ENCODE data around the gene STAG2.
"Not testable (repeated sequence)": the region's sequence is repeated elsewhere in the genome, so short reads cannot be mapped to it uniquely, and the experiment has no call there.

STAG2 gene

DNA sequence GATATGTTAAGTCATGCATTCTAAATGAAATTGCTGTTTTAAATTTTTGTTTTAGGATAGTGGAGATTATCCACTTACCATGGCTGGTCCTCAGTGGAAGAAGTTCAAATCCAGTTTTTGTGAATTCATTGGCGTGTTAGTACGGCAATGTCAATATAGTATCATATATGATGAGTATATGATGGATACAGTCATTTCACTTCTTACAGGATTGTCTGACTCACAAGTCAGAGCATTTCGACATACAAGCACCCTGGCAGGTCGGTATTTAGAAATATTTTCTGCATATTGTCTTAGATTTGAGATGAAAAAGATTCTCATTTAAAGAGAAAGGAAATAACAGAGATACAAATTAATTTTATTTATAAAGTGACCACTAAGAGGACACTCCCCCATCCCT is 83.6 kb downstream of the STAG2 start:
- DNase-seq, result no peak

GRCh38 chrX:124084417-124084816 is 122.9 kb downstream of the STAG2 start:
- not testable (repeated sequence) for DNase-seq

- DNase-seq, result no peak
These were observed 123.6 kb downstream of the STAG2 start for GRCh38 chrX:124085063-124085462.

- no peak for DNase-seq
These were observed 124.9 kb downstream of the STAG2 start for GRCh38 chrX:124086411-124086810.

GRCh38 chrX:124087000-124087746 is 125.7 kb downstream of the STAG2 start:
- no peak for DNase-seq

DNA sequence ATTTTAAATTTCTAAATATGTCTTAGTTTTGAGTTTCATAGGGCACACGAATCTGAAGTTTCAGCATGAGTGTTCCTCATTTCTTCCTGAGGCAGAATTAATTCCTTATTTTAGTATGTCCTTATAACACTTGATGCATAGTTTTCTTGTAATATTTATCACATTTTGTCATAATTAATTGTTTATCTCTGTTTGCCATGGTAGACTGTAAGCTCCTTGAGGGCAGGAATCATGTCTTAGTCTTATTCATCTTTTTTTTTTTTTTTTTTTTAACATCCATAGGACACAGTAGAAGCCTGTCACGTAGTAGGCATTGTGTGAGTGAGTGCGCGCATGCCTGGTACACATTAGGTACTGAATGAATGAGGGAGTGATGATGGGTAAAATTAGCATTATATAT is 131.7 kb downstream of the STAG2 start:
- DNase-seq, result no peak

DNA sequence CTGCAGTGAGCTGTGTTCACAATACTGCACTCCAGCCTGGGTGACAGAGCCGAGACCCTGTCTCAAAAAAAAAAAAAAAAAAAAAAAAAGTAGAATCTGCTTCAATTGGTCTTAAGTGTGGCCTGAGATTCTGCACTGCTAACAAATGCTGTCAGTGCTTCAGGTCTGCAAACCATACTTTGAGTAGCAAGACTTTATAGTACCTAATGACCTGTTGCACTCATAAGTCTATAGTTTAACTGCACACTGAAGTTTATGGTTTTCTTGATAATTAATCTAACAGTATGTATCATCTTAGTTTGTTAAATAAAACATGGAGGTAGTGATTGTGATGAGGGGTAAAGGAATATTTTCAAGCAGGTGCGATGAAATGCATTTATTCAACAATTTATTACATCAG is 135.6 kb downstream of the STAG2 start:
- DNase-seq, result no peak

- DNase-seq, result no peak
These were observed 136.6 kb downstream of the STAG2 start for GRCh38 chrX:124098089-124098488.

DNA sequence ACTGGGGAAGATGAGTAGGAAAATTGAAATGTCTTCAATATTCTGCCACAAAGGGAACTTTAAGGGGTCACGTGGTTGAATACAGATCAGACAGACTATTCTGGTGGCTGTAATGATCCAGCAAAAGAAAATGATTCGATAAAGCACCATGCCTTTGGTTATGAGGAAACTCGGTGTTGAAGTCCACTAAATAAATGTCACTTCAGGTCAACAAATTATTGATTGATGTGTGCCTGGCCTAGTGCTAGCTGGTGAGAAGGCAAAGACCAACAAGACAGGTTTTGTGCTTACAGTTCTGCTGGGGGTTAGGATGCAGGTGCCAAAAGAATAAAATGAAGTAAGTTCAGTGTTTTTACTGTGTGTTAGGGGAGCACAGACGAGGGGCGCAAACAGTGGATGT is 142.5 kb downstream of the STAG2 start:
- DNase-seq, result no peak

DNA sequence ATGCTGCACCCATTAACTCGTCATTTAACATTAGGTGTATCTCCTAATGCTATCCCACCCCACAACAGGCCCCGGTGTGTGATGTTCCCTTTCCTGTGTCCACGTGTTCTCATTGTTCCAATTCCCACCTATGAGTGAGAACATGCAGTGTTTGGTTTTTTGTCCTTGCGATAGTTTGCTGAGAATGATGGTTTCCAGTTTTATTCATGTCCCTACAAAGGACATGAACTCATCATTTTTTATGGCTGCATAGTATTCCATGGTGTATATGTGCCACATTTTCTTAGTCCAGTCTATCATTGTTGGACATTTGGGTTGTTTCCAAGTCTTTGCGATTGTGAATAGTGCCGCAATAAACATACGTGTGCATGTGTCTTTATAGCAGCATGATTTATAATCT is 143.0 kb downstream of the STAG2 start:
- DNase-seq, result not testable (repeated sequence)

GRCh38 chrX:124113621-124114600 is 152.4 kb downstream of the STAG2 start:
- no peak for DNase-seq

- DNase-seq, result no peak
These were observed 155.8 kb downstream of the STAG2 start for GRCh38 chrX:124117325-124117724.

- no peak for DNase-seq
These were observed 164.0 kb downstream of the STAG2 start for GRCh38 chrX:124125471-124125870.

DNA sequence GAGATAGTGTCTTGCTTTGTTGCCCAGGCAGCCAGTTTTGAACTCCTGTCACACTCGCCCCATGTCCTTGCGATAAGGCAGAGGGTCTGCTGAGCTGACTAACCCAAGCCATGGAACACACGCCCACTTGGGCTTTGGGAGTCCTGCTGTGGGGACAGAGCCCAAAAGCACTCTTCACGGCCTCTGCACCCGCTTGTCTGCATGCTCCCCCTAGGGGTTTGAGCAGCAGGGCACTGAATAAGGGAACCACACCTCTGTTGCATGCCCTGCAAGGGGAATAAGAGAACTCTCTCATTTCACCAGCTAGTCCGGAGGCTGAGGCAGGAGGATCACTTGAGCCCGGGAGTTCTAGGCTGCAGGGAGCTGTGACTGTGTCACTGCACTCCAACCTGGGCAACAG is 166.0 kb downstream of the STAG2 start:
- no peak for DNase-seq

DNA sequence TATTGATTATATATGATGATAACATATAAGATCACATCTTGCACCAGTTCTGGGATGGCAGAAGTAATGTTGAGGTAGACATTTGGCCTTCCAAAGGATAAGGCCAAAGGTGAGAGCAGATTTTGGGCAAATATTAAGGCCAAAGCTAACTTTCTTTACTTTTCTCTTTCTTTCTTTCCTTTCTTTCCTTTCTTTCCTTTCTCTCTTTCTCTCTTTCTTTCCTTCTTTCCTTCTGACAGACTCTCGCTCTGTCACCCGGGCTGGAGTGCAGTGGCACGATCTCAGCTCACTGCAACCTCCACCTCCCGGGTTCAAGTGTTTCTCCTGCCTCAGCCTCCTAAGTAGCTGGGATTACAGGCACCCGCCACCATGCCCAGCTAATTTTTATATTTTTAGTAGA is 170.9 kb downstream of the STAG2 start:
- not testable (repeated sequence) for DNase-seq

DNA sequence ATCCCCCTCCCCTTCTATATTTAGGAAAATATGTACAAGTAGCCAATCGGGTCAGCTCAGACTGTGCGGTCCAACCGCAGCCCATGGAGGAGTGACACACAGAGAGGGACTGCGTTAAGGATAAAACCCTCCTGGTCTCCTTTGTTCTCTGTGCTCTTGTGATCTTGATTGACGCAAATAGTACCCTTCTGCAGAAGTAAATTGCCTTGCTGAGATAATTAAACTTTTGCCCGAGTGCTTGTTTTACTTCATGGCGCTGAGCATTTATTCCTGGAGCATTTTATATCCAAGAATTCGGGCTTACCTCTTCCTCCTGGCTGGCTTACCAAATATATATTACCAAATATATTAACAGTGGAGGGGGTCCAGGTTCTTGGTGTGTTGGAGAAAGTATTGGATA is 184.2 kb downstream of the STAG2 start:
- DNase-seq, result no peak

DNA sequence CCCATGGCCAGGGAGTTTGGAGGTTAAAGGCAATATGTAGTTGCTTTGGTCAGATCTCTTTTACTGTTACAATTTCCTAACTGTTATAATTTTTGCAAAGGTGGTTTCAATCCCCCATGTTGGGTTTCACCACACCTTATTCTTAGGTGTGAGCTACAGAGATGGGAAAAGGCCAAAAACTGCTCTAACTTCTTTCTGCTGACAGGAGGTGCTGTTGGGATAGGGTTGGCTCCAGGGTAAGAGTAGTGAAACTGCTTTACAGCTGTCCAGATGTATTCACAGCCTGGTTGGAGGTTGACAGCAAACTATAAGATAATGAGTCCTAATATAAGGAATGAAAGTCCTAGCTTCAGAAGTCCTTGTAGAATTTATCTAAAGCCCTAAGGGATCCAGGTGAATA is 189.7 kb downstream of the STAG2 start:
- DNase-seq, result no peak
